Cortex of kidney (tissue), 1 donor: Measurements from ENCODE around the gene IGFBPL1.
"Not testable (repeated sequence)": the region's sequence is repeated elsewhere in the genome, so short reads cannot be mapped to it uniquely, and the experiment has no call there.

Source experiments
- DNase-seq: peaks from one replicate; lab custom pipeline; 2025; lab: John Stamatoyannopoulos, UW

IGFBPL1 gene, protein sequence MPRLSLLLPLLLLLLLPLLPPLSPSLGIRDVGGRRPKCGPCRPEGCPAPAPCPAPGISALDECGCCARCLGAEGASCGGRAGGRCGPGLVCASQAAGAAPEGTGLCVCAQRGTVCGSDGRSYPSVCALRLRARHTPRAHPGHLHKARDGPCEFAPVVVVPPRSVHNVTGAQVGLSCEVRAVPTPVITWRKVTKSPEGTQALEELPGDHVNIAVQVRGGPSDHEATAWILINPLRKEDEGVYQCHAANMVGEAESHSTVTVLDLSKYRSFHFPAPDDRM

DNA sequence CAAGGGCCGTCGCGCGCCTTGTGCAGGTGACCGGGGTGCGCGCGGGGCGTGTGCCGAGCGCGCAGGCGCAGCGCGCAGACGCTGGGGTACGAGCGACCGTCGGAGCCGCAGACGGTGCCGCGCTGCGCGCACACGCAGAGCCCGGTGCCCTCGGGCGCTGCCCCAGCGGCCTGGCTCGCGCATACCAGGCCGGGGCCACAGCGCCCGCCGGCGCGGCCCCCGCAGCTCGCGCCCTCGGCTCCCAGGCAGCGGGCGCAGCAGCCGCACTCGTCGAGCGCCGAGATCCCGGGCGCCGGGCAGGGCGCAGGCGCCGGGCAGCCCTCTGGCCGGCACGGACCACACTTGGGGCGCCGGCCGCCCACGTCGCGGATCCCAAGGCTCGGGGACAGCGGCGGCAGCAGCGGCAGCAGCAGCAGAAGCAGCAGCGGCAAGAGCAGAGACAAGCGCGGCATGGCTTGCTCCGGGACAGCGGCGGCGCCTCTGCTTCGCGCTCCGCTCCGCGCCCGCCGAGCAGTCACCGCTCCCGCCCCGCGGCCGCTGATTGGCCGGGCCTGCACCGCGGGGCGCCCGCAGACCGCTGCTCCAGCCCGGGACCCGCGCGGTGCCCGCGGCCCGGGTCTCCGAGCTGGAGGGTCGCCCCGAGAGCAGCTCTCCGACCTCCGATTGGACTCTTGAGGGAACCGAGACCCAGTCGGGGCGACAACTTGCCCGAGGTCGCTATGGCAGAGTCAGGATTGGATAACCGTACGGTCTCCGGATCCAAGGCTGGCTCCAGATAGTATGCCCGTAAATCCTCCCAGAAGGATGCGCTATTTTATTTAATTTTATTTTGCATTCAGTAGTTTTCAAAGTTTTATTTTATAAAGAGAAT is at the start of gene IGFBPL1:
Gene IGFBPL1, minus strand, starts transcription at position 482 of the 871 bp plus-strand sequence. Its CDS starts 30 bp downstream, at position 452.
- DNase-seq = no peak

GRCh38 chr9:38472583-38473249 is 48.5 kb upstream of the IGFBPL1 start:
- DNase-seq = not testable (repeated sequence)

GRCh38 chr9:38467404-38467803 is 43.1 kb upstream of the IGFBPL1 start:
- DNase-seq = no peak

DNA sequence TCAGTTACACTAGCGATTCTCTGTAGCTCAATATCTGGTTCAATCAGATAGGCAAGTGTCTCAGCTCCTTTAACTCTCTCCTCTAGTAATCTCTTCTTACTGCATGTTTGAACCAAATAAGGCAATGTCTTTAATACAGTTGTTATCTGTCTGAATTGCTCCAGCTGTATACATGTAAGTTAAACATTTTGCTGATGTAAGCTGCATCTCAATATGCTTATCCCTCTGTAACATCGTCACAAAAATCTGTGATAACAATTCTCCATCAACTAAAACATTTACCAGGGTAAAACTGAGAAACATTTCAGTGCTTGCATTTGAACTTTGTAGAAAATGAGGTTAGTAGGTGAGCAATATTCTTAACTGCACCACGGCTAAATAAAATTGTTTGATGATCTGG is 29.6 kb upstream of the IGFBPL1 start:
- no peak for DNase-seq

GRCh38 chr9:38451162-38451561 is 26.9 kb upstream of the IGFBPL1 start:
- DNase-seq = no peak

DNA sequence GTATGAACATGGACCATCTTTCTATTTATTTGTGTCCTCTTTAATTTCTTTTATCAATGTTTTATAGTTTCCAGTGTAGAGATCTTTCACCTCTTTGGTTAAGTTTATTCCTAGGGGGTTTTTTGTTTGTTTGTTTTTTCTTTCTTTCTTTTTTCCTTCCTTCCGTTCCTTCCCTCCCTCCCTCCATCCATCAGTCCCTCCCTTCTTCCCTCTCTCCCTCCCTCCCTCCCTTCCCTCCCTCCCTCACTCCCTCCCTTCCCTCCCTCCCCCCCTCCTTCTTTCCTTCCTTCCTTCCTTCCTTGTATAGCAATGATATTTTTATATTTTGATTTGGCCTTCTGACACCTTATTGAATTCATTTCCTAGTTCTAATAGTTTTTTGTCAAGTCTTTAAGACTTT is 23.4 kb upstream of the IGFBPL1 start:
- no peak for DNase-seq

DNA sequence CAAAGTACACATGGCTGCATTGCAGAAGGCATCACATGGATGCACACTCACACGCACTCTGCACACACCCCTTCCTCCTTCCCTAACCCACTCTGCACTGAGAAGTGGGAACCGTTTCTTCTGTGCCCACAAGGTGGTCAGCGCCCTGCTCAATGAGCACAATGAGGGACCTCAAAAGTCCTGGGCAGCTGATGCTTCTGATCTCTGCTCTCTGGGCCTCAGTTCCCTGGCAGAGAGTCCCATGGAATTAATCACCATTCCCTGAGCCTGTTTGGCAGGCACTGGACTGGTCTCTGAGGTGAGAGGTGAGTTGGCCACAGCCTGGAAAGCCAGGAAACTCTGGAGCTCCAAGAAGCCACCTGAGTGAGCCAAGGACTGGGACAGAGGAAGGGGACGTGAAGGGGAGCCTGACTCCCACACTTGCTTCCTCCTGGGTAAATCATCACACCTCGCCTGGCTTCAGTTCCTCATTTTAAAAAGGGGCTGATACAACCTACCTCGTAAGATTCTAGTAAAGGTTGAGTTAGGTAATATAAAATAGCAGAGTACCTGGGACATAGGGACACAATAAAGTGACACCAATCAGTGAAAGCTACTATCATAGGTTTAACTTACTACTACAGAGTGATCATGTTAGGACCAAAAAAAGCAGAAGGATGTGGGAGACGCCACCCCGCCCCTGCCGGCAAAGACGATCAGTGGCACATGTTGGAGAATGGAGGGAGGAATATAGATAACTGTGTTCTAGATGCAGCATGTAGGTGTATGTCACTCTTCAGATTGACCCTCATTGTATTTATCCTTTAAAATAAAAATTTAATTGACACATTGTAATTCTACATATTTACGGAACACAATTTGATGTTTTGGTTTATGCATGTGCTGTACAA is 21.1 kb upstream of the IGFBPL1 start:
- no peak for DNase-seq

- no peak for DNase-seq
These were observed 19.3 kb upstream of the IGFBPL1 start for GRCh38 chr9:38443597-38443996.

DNA sequence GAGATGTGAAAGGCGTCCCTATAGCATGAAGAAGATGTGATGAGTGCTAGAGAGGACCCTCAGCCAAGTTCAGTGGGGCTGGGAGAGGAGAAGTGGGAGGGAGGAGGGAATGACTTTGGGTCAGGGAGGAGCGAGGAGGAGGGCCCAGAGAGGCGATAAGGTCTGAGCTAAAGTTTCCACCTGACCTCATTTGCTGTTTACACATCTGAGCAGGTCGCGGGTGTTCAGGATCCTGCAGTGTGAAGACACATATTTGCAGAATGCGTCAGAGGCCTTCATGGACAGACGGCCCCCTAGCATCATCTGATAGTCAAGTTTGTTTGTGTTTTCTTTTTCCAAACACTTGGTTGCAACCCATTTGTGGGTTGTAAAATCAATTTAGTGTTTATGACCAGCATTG is 18.9 kb upstream of the IGFBPL1 start:
- no peak for DNase-seq

DNA sequence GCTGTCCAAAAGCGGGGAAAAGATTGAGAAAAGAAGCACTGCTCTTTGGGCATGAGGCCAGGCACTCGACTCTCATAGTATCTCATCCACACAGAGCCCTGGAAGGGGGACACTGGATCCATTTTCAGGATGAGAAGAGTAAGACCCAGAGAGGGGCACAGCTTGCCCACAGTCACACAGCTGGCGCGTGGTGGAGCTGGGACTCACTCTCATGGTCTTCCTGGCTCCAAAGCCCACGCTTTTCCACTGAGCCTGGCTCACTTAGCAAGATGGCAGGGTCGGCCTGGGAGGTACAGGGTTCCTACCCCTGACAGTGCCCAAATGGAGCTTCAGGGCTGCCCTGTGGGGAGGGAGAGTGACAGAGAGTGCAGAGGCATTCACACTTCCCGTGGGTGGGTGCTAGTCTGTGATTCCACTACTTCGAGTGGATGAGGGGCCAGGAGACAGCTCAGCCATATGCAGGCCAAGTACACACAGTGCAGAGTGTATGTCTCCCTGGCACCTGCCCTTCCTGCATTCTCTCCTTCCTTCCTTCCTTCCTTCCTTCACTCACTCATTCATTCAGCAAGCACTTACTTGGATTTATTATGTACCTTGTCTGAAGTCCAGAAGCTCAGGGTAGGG is 18.3 kb upstream of the IGFBPL1 start:
- no peak for DNase-seq

DNA sequence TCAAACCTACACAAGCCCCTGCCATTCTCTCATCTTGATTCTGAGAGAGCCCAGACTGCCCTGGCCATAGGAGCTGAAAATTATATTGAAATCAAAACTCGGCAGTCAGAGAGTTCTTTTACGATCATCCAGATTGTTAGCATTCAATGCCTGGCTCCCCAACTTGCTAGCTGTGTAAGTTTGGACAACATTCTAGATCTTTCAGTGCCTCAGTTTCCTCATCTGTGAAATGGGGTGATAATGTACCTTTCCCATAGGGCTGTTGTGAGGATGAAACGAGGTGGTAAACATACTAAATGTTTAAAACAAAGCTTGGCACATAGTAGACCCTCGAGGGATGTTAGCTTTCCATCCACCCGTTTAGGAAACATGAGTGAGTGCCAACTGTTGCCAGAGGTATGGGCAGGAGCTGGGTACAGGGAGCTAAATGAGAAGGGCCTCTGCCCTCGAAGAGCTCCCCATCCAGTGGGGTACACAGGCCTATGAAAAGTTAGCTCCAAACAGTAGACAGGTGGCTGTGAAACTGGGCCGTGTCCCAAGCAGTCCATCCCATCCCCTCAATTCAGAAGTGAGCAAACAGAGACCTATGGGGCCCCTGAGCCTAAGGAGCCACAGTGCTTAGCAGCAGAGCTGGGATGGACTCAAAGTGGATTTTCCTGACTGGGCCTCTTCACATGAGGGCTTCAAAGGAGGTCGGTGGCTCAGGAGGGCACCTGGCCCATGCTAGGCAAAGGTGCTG is 17.3 kb upstream of the IGFBPL1 start:
- DNase-seq = no peak

DNA sequence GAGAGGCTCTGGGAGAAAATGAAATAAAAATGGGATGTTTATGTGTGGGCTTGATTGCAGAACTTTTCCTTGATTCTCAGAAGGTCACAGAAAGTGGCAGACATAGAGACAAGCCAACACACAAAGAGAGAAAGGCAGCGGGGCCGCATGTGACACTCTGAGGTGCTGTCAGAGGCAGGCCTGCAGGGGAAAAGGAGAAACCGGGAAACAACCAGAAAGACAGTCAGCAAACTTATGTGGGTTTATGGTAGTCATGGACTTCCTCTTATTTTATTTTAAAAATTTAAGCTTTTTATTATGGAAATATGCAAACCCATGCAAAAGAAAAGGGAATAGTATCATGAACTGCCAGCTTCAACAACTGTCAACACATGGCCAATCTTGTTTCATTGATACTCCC is 16.3 kb upstream of the IGFBPL1 start:
- no peak for DNase-seq

DNA sequence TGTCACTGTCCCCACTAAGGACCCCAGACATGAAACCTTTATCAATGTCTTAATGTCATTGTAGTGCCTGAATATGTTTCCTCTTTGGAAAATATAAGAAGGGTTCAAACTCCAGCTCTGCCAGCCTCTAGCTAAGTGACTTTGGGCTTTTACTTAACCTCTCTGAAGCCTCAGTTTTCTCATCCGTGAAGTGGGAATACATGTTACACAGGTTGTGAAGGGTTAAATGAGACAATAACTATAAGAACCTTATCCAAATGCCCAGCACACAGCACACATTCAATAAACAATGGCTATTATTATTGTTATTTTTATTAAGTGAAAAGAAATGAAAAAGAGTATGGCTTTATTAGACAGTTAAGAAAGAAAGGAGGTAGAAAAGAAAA is 15.7 kb upstream of the IGFBPL1 start:
- DNase-seq = no peak

GRCh38 chr9:38439291-38439915 is 15.1 kb upstream of the IGFBPL1 start:
- DNase-seq = no peak

- no peak for DNase-seq
These were observed 13.1 kb upstream of the IGFBPL1 start for GRCh38 chr9:38437193-38437823.

GRCh38 chr9:38436708-38437107 is 12.5 kb upstream of the IGFBPL1 start:
- DNase-seq = no peak

- no peak for DNase-seq
These were observed 11.3 kb upstream of the IGFBPL1 start for GRCh38 chr9:38435521-38435920.

- DNase-seq = no peak
These were observed 10.6 kb upstream of the IGFBPL1 start for GRCh38 chr9:38434853-38435252.

- DNase-seq = no peak
These were observed 10.1 kb upstream of the IGFBPL1 start for GRCh38 chr9:38434365-38434764.
